ENCODE measurements around the gene MAPK11.

- no peak for TF ChIP-seq POLR2A (IDR thresholded peaks at IDR 0.05)
- TF ChIP-seq, protein P1, sequence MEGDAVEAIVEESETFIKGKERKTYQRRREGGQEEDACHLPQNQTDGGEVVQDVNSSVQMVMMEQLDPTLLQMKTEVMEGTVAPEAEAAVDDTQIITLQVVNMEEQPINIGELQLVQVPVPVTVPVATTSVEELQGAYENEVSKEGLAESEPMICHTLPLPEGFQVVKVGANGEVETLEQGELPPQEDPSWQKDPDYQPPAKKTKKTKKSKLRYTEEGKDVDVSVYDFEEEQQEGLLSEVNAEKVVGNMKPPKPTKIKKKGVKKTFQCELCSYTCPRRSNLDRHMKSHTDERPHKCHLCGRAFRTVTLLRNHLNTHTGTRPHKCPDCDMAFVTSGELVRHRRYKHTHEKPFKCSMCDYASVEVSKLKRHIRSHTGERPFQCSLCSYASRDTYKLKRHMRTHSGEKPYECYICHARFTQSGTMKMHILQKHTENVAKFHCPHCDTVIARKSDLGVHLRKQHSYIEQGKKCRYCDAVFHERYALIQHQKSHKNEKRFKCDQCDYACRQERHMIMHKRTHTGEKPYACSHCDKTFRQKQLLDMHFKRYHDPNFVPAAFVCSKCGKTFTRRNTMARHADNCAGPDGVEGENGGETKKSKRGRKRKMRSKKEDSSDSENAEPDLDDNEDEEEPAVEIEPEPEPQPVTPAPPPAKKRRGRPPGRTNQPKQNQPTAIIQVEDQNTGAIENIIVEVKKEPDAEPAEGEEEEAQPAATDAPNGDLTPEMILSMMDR (IDR thresholded peaks at IDR 0.05) = no peak
Measured at GRCh38 chr22:50224071-50224470, 46.1 kb downstream of the MAPK11 start.

Measured in right lobe of liver (tissue), 4 donors.